MM.1S (cell line): ENCODE measurements around the gene LRRC26.

Source experiments
- DNase-seq: peaks from one replicate; pipeline ENCODE4 v3.0.0-alpha.2; 2015
- H2AFZ ChIP-seq: fragments of 300-600 bp; sonication (generic); 2 replicates; pipeline ENCODE4 v1.6.0; 2016; ENCODE audit warnings: antibody characterized with exemption, low read length
- H3F3A ChIP-seq: fragments of 300-600 bp; sonication (generic); 2 replicates; pipeline ENCODE4 v1.6.1; 2016; ENCODE audit warnings: mild to moderate bottlenecking, antibody characterized with exemption, low read length, moderate library complexity, mixed read lengths; ENCODE audit not compliant: insufficient read depth
- H3K27ac ChIP-seq: fragments of 300-600 bp; sonication (generic); 2 replicates; pipeline ENCODE4 v1.5.1; 2016; ENCODE audit warnings: mild to moderate bottlenecking, low read length
- H3K27me3 ChIP-seq: fragments of 300-600 bp; sonication (generic); replicated peaks from 2 replicates; pipeline ENCODE4 v1.6.0; 2016; ENCODE audit warnings: low read length; ENCODE audit not compliant: insufficient read depth
- H3K36me3 ChIP-seq: fragments of 300-600 bp; sonication (generic); replicated peaks from 2 replicates; pipeline ENCODE4 v1.6.1; 2016; ENCODE audit warnings: mild to moderate bottlenecking, low read length, mixed read lengths; ENCODE audit not compliant: insufficient read depth
- H3K4me1 ChIP-seq: fragments of 300-600 bp; sonication (generic); 2 replicates; pipeline ENCODE4 v1.6.1; 2016; ENCODE audit warnings: low read length, mixed read lengths
- H3K4me2 ChIP-seq: fragments of 300-600 bp; sonication (generic); 2 replicates; pipeline ENCODE4 v1.6.0; 2016; ENCODE audit warnings: low read depth, low read length
- H3K4me3 ChIP-seq: fragments of 300-600 bp; sonication (generic); 2 replicates; pipeline ENCODE4 v1.5.1; 2016; ENCODE audit warnings: low read length, mixed read lengths
- H3K79me2 ChIP-seq: fragments of 300-600 bp; sonication (generic); 2 replicates; pipeline ENCODE4 v1.6.1; 2016; ENCODE audit warnings: mixed run types, low read length, mixed read lengths
- H3K9ac ChIP-seq: fragments of 300-600 bp; sonication (generic); 2 replicates; pipeline ENCODE4 v1.6.1; 2016; ENCODE audit warnings: low read length, mixed read lengths
- H3K9me2 ChIP-seq: fragments of 300-600 bp; sonication (generic); replicated peaks from 2 replicates; pipeline ENCODE4 v1.6.1; 2016; ENCODE audit warnings: mild to moderate bottlenecking, low read length, mixed read lengths; ENCODE audit not compliant: insufficient read depth
- H3K9me3 ChIP-seq: fragments of 300-600 bp; sonication (generic); replicated peaks from 2 replicates; pipeline ENCODE4 v1.6.1; 2016; ENCODE audit warnings: mild to moderate bottlenecking, low read length, mixed read lengths; ENCODE audit not compliant: insufficient read depth
- H4K20me1 ChIP-seq: fragments of 300-600 bp; sonication (generic); 2 replicates; pipeline ENCODE4 v1.6.1; 2016; ENCODE audit warnings: mild to moderate bottlenecking, low read length, moderate library complexity, mixed read lengths; ENCODE audit not compliant: insufficient read depth
- CTCF ChIP-seq: fragments of 300-600 bp; sonication (generic); IDR thresholded peaks from 2 replicates; pipeline ENCODE4 v1.5.1; 2016; ENCODE audit warnings: antibody characterized with exemption, low read length, mixed read lengths
- EZH2 ChIP-seq: fragments of 300-600 bp; sonication (generic); optimal IDR thresholded peaks from 2 replicates; pipeline ENCODE3; 2017; ENCODE audit warnings: low read depth, mild to moderate bottlenecking, antibody characterized with exemption, low read length, mixed read lengths
- EZH2phosphoT487 ChIP-seq: fragments of 300-600 bp; sonication (generic); IDR thresholded peaks from 2 replicates; pipeline ENCODE4 v1.6.1; 2018; ENCODE audit warnings: antibody characterized with exemption, low read length

LRRC26 gene

DNA sequence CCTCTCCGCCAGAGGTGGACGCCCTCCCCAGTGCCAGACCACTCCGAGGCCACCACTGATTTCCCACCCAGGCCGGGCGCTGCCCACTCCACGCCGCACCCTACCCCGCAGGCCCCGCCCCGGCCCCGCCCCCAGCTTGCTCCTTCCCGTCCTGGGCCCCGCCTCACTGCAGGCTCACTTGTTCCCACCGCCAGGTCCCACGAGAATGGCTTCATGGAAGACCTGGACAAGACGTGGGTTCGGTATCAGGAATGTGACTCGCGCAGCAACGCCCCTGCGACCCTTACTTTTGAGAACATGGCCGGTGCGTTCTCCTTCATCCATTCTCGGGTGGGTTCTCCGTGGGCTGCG, 6.5 kb downstream of the LRRC26 start:
- no peak overlapping the region for H3K4me3 ChIP-seq

DNA sequence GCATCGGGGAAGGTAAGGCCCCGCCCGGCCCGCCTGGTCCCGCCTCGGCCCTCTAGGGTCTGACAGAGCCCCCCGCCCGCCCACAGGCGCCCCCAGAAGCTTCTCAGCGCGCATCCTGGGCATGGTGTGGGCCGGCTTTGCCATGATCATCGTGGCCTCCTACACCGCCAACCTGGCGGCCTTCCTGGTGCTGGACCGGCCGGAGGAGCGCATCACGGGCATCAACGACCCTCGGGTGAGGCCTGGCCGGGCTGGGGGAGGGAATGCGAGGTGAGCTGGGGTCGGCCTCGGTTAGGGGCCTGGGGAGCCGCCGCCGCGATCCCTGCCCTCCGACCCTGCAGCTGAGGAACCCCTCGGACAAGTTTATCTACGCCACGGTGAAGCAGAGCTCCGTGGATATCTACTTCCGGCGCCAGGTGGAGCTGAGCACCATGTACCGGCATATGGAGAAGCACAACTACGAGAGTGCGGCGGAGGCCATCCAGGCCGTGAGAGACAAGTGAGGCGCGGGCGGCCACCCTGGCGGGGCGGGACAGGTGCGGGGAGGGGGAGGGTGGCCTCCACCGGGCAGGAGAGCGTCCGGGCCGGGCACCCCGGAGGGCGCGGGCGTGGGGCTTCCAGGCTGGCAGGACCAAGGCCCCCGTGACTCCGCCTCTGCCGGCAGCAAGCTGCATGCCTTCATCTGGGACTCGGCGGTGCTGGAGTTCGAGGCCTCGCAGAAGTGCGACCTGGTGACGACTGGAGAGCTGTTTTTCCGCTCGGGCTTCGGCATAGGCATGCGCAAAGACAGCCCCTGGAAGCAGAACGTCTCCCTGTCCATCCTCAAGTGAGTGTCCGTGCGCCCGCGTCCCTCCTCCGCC, 7.1 kb downstream of the LRRC26 start:
- H3K79me2 ChIP-seq: no peaks in the 10 kb centered on the region
- no peaks in the 10 kb centered on the region for H3K36me3 ChIP-seq
- TF ChIP-seq CTCF (no peak), EZH2 (no peak), EZH2phosphoT487 (no peak)
- no peaks in the 10 kb centered on the region for H3K9me2 ChIP-seq
- no peak for DNase-seq
- H3K27ac ChIP-seq: no peak overlapping the region
- H2AFZ ChIP-seq: no peak overlapping the region
- no peak overlapping the region for H3K4me3 ChIP-seq
- H4K20me1 ChIP-seq: no peaks in the 10 kb centered on the region
- peaks cover 17% of the 10 kb centered on the region for H3K4me1 ChIP-seq
- H3K27me3 ChIP-seq: peaks cover 79% of the 10 kb centered on the region
- H3K9me3 ChIP-seq: no peaks in the 10 kb centered on the region
- no peaks in the 10 kb centered on the region for H3F3A ChIP-seq
- no peak overlapping the region for H3K4me2 ChIP-seq
- no peak overlapping the region for H3K9ac ChIP-seq

More for the DNA sequence above, 6.5 kb downstream of the LRRC26 start:
- Histone ChIP-seq H3K79me2 (no peaks in the 10 kb centered on the region), H2AFZ (no peak overlapping the region), H3K36me3 (no peaks in the 10 kb centered on the region), H3K4me2 (no peak overlapping the region), H3K4me1 (peaks cover 11% of the 10 kb centered on the region), H3K27ac (no peak overlapping the region), H3K9me3 (no peaks in the 10 kb centered on the region), H4K20me1 (no peaks in the 10 kb centered on the region), H3F3A (no peaks in the 10 kb centered on the region), H3K9ac (no peak overlapping the region), H3K9me2 (no peaks in the 10 kb centered on the region), H3K27me3 (peaks cover 78% of the 10 kb centered on the region)
- DNase-seq: no peak
- TF ChIP-seq CTCF: no peak
- no peak for TF ChIP-seq EZH2phosphoT487
- no peak for TF ChIP-seq EZH2

- Histone ChIP-seq H3K4me2 (no peak overlapping the region), H2AFZ (no peak overlapping the region), H3K9ac (no peak overlapping the region), H3K9me3 (no peaks in the 10 kb centered on the region), H3F3A (no peaks in the 10 kb centered on the region), H3K27ac (no peak overlapping the region), H3K4me3 (no peak overlapping the region), H4K20me1 (no peaks in the 10 kb centered on the region), H3K79me2 (no peaks in the 10 kb centered on the region), H3K9me2 (no peaks in the 10 kb centered on the region), H3K4me1 (peaks cover 23% of the 10 kb centered on the region), H3K27me3 (peaks cover 74% of the 10 kb centered on the region), H3K36me3 (no peaks in the 10 kb centered on the region)
- DNase-seq: no peak
- TF ChIP-seq CTCF (no peak), EZH2 (no peak), EZH2phosphoT487 (no peak)
These were observed 8.0 kb downstream of the LRRC26 start for GRCh38 chr9:137161558-137162486.
